Measurements from ENCODE around the gene PRMT9.

GRCh38 chr4:147633113-147633512 lies 50.9 kb downstream of the PRMT9 start:
- TF ChIP-seq EZH2 (IDR thresholded peaks at IDR 0.05; ENCODE audit: borderline replicate concordance, low read length) (no peak), CTCF (conservative IDR thresholded peaks at IDR 0.05 in 1 of 2, IDR thresholded peaks at IDR 0.05 in 1 of 2; ENCODE audit: extremely low read depth in 1 of 2, insufficient read depth in 1 of 2, low read depth in 1 of 2, low read length in 2 of 2) (no peak)
